CD14-positive monocyte (primary cell): Measurements from ENCODE around the gene MTX1. TPM values are rescaled to one million over a fixed set of nuclear protein-coding genes. Genes with fewer than 3 reads are reported as not detected.

Source experiments
- DNase-seq, 3 donors: peaks; one replicate each; pipeline ENCODE4 v3.0.0-alpha.2; 2011 to 2022
- H2AFZ ChIP-seq: 2 replicates; pipeline ENCODE4 v1.6.0; 2012; ENCODE audit warnings: mild to moderate bottlenecking, low read depth, low read length, inconsistent platforms; ENCODE audit not compliant: insufficient read depth, poor library complexity, severe bottlenecking
- H3K27ac ChIP-seq, 2 donors: 1 replicate in 1 of 2; 2 replicates in 1 of 2; pipeline ENCODE4 v1.5.1; 2012 to 2013; ENCODE audit warnings: low read length in 2 of 2, control low read depth in 1 of 2, inconsistent platforms in 1 of 2, low read depth in 1 of 2, mild to moderate bottlenecking in 1 of 2
- H3K27me3 ChIP-seq, 2 donors: one replicate each; pipeline versions ENCODE4 v1.6.0 to v1.6.1; 2011 to 2013; ENCODE audit warnings: low read length in 2 of 2; ENCODE audit not compliant: control insufficient read depth in 2 of 2, insufficient read depth in 2 of 2
- H3K36me3 ChIP-seq, 2 donors: replicated peaks in 1 of 2; 1 replicate in 1 of 2; 2 replicates in 1 of 2; pipeline versions ENCODE4 v1.5.1 to v1.6.1; 2012 to 2013; ENCODE audit warnings: low read length in 2 of 2, control low read depth in 1 of 2, inconsistent platforms in 1 of 2, mild to moderate bottlenecking in 1 of 2; ENCODE audit not compliant: insufficient read depth in 2 of 2, control insufficient read depth in 1 of 2
- H3K4me1 ChIP-seq, 2 donors: 1 replicate in 1 of 2; 2 replicates in 1 of 2; pipeline versions ENCODE4 v1.5.1 to v1.6.1; 2012 to 2013; ENCODE audit warnings: low read length in 2 of 2, control low read depth in 1 of 2, inconsistent platforms in 1 of 2, mild to moderate bottlenecking in 1 of 2, moderate library complexity in 1 of 2; ENCODE audit not compliant: insufficient read depth in 2 of 2, control insufficient read depth in 1 of 2
- H3K4me2 ChIP-seq: replicated peaks from 2 replicates; pipeline ENCODE3; 2012; ENCODE audit warnings: low read length, moderate library complexity, mild to moderate bottlenecking; ENCODE audit not compliant: poor library complexity, severe bottlenecking; ENCODE audit errors: extremely low read depth
- H3K4me3 ChIP-seq, 3 experiments: fragments of 200-600 bp in 1 of 3; sonication (generic) in 1 of 3; replicated peaks in 1 of 3; 1 replicate in 2 of 3; 2 replicates in 1 of 3; pipeline ENCODE4 v1.5.1; 2011 to 2013; ENCODE audit warnings: low read length in 3 of 3, mild to moderate bottlenecking in 3 of 3, control low read depth in 2 of 3, low read depth in 2 of 3, inconsistent platforms in 1 of 3, moderate library complexity in 1 of 3
- H3K79me2 ChIP-seq: 2 replicates; pipeline ENCODE4 v1.6.0; 2012; ENCODE audit warnings: mild to moderate bottlenecking, control low read depth, inconsistent platforms, low read length, moderate library complexity; ENCODE audit not compliant: insufficient read depth
- H3K9ac ChIP-seq: 2 replicates; pipeline ENCODE4 v1.6.0; 2017; ENCODE audit warnings: low read length, mild to moderate bottlenecking; ENCODE audit not compliant: insufficient read depth, poor library complexity, severe bottlenecking
- H3K9me3 ChIP-seq, 2 donors: replicated peaks in 1 of 2; 1 replicate in 1 of 2; 2 replicates in 1 of 2; pipeline versions ENCODE4 v1.5.1 to v1.6.1; 2012 to 2013; ENCODE audit warnings: low read length in 2 of 2, control low read depth in 1 of 2; ENCODE audit not compliant: control insufficient read depth in 1 of 2, insufficient read depth in 1 of 2
- H4K20me1 ChIP-seq: 2 replicates; pipeline ENCODE4 v1.6.0; 2012; ENCODE audit warnings: mild to moderate bottlenecking, low read length, control low read depth, moderate library complexity; ENCODE audit not compliant: insufficient read depth
- H3K27ac Mint-ChIP-seq, 7 donors: one replicate each; pipeline ENCODE4 v1.8.0; 2020; ENCODE audit warnings: mild to moderate bottlenecking in 7 of 7, mixed read lengths in 7 of 7, moderate library complexity in 6 of 7, inconsistent platforms in 2 of 7
- H3K27me3 Mint-ChIP-seq, 3 donors: one replicate each; pipeline ENCODE4 v1.8.0; 2021 to 2022; ENCODE audit warnings: low read depth in 3 of 3, mild to moderate bottlenecking in 3 of 3, mixed read lengths in 3 of 3, moderate library complexity in 3 of 3, inconsistent platforms in 1 of 3
- H3K36me3 Mint-ChIP-seq, 2 donors: one replicate each; pipeline ENCODE4 v1.8.0; 2020; ENCODE audit warnings: mixed read lengths in 2 of 2, inconsistent platforms in 1 of 2, mild to moderate bottlenecking in 1 of 2
- H3K4me1 Mint-ChIP-seq: one replicate; pipeline ENCODE4 v1.8.0; 2020; ENCODE audit warnings: mild to moderate bottlenecking, mixed read lengths
- H3K4me3 Mint-ChIP-seq, 2 donors: one replicate each; pipeline ENCODE4 v1.8.0; 2020; ENCODE audit warnings: mild to moderate bottlenecking in 2 of 2, mixed read lengths in 2 of 2, moderate library complexity in 1 of 2
- H3K9me3 Mint-ChIP-seq, 7 donors: one replicate each; pipeline ENCODE4 v1.8.0; 2020 to 2022; ENCODE audit warnings: mixed read lengths in 7 of 7, mild to moderate bottlenecking in 6 of 7, moderate library complexity in 6 of 7, inconsistent platforms in 2 of 7
- WGBS: methylation state at CpG from one replicate; pipeline ENCODE4 v1.1.5; 2013; ENCODE audit warnings: missing lambda C conversion rate; ENCODE audit not compliant: insufficient coverage; 5-methylcytosine and 5-hydroxymethylcytosine counted together
- intact Hi-C, 2 donors: fragments of 100-400 bp; cut with micrococcal nuclease; formaldehyde crosslinking; loops; one replicate each; pipeline versions ENCODE4 v1.15.0 to v1.15.1; 2023
- polyA plus RNA-seq, 3 donors: library from polyadenylated mRNA; depleted of rRNA in 1 of 3; unstranded in 2 of 3; stranded (reverse) in 1 of 3; fragments of 300-500 nt in 2 of 3; fragments of >200 nt in 1 of 3; fragmentation: Illumina TruSeq in 2 of 3; gene quantifications; 1 replicate in 2 of 3; 2 replicates in 1 of 3; pipeline ENCODE4 v1.2.3, GENCODE V29; 2012 to 2021
- TF ChIP-seq, protein P1 (sequence below): fragments of 200-600 bp; IDR thresholded peaks from one replicate; pipeline ENCODE4 v1.8.0; 2022; ENCODE audit warnings: antibody characterized with exemption, mild to moderate bottlenecking

The MTX1 gene
- polyA plus RNA-seq, 3 donors, result 79.7 to 101 (median 86.0) TPM

DNA sequence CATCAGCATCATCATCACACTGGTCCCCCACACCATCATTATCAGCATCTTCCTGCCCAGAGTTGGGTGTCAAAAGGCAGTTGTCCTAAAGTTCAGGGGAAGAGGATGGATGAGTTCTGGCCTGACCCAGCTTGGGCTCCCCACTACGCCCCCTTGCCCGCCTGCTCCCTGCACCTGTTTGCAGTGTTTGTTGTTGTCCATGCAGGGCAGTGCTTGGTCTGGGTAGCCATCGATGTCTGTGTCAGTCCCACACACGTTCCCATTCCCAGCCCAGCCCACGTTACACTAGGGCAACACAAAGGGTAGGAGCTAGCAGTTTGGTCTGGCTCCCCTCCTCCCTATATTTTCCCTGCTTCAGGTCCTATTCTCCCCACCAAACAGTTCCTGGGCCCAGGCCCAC lies 7.6 kb upstream of the MTX1 start:
- H2AFZ ChIP-seq, result no peak overlapping the region
- Mint-ChIP-seq H3K36me3 (peaks cover 8 to 9% of the 10 kb centered on the region in 2 donors), H3K4me3 (no peak overlapping the region), H3K4me1 (no peaks in the 10 kb centered on the region), H3K27ac (no peak overlapping the region), H3K27me3 (peaks cover 0 to 4% (median 1%) of the 10 kb centered on the region in 3 donors), H3K9me3 (no peaks in the 10 kb centered on the region)
- intact Hi-C loops, result no loop called here
- H3K4me2 ChIP-seq, result no peak overlapping the region
- peaks cover 0 to under 1% of the 10 kb centered on the region in 2 donors for H3K27me3 ChIP-seq
- H3K9ac ChIP-seq, result no peak overlapping the region
- DNase-seq, result no peak
- H3K4me3 ChIP-seq, result no peak overlapping the region
- H3K36me3 ChIP-seq, result no peaks in the 10 kb centered on the region
- TF ChIP-seq, protein P1, sequence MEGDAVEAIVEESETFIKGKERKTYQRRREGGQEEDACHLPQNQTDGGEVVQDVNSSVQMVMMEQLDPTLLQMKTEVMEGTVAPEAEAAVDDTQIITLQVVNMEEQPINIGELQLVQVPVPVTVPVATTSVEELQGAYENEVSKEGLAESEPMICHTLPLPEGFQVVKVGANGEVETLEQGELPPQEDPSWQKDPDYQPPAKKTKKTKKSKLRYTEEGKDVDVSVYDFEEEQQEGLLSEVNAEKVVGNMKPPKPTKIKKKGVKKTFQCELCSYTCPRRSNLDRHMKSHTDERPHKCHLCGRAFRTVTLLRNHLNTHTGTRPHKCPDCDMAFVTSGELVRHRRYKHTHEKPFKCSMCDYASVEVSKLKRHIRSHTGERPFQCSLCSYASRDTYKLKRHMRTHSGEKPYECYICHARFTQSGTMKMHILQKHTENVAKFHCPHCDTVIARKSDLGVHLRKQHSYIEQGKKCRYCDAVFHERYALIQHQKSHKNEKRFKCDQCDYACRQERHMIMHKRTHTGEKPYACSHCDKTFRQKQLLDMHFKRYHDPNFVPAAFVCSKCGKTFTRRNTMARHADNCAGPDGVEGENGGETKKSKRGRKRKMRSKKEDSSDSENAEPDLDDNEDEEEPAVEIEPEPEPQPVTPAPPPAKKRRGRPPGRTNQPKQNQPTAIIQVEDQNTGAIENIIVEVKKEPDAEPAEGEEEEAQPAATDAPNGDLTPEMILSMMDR, result no peak
- H3K79me2 ChIP-seq, result no peaks in the 10 kb centered on the region
- H3K4me1 ChIP-seq, result no peaks in the 10 kb centered on the region
- H3K9me3 ChIP-seq, result no peaks in the 10 kb centered on the region
- H3K27ac ChIP-seq, result no peak overlapping the region
- no peaks in the 10 kb centered on the region for H4K20me1 ChIP-seq
- 92% methylated on average over 5 of the region's 5 CpGs for WGBS

DNA sequence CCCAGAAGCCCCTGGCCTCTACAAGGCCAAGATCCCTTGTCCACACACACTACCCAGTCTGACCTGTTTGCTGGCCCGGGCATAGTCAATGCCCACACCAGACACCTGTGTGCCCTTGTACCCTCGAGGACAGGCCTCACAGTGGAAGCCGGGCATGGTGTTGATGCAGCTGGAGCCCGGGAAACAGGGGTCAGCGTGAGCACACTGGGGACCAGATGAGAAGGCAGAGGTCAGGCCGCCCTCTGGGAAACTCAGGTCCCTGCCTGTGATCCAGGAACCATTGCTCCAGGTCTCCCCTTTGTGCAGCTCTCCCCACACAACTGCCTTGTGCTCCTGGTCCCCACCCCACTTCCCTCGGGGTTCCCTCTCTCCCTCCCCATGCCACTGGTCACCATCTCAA lies 6.3 kb upstream of the MTX1 start:
- Mint-ChIP-seq H3K4me1 (peaks cover 6% of the 10 kb centered on the region), H3K4me3 (no peak overlapping the region)

More for the DNA sequence above, 6.3 kb upstream of the MTX1 start:
- H2AFZ ChIP-seq, result no peak overlapping the region
- TF ChIP-seq, protein P1, result no peak
- Mint-ChIP-seq H3K27me3 (no peaks in the 10 kb centered on the region), H3K36me3 (peaks cover 0 to 2% of the 10 kb centered on the region in 2 donors), H3K27ac (no peak overlapping the region), H3K9me3 (no peaks in the 10 kb centered on the region)
- H3K36me3 ChIP-seq, result no peaks in the 10 kb centered on the region
- no peak overlapping the region for H3K9ac ChIP-seq
- H3K27me3 ChIP-seq, result no peaks in the 10 kb centered on the region
- no peak overlapping the region for H3K4me2 ChIP-seq
- DNase-seq, result no peak
- no peak overlapping the region for H3K4me3 ChIP-seq
- intact Hi-C loops, result no loop called here
- H4K20me1 ChIP-seq, result no peaks in the 10 kb centered on the region
- H3K27ac ChIP-seq, result no peak overlapping the region
- H3K9me3 ChIP-seq, result no peaks in the 10 kb centered on the region
- H3K79me2 ChIP-seq, result no peaks in the 10 kb centered on the region
- WGBS, result 90% methylated on average over 7 of the region's 7 CpGs
- peaks cover 5 to 7% of the 10 kb centered on the region in 2 donors for H3K4me1 ChIP-seq
